ENCODE measurements around the gene MARVELD2.
A peak's percentile ranks its signal among the peaks of the same experiment; 100 is the strongest.

DNA sequence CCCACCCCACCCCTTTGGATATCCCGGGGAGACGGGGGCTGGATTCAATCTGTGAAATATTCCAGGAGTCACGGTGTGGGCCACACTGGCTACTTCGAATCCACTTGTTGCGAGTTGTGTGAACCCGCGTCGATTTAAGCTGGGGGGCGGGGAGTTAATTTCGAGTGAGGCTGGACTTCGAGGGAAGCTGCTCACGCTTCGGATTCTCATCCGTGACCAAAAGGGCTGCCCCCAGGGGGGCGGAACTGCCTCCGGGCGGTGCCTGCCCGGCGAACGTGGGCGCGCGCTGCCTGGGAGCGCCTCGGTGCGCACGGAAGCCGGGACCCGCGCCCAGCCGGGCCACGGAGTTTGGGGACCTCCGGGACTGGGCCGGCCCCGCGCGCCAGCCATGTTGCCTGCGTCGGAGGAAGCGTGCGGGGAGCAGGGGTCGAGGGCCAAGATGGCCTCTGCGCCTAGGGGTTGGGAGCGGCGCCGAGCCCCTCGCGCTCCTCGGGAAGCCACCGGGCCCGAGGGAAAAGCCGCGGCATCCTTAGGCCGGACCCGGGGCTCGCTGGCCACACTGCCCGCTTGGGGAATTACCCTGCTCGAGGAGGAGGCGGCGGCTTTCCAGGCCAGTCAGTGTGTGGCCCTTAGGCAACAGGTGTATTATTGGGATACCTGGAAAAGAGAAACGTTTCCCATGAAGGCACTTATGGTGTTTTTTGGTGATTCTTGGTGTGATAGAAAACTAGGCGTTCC lies 78.6 kb downstream of the MARVELD2 start:
- TF ChIP-seq, protein P1, sequence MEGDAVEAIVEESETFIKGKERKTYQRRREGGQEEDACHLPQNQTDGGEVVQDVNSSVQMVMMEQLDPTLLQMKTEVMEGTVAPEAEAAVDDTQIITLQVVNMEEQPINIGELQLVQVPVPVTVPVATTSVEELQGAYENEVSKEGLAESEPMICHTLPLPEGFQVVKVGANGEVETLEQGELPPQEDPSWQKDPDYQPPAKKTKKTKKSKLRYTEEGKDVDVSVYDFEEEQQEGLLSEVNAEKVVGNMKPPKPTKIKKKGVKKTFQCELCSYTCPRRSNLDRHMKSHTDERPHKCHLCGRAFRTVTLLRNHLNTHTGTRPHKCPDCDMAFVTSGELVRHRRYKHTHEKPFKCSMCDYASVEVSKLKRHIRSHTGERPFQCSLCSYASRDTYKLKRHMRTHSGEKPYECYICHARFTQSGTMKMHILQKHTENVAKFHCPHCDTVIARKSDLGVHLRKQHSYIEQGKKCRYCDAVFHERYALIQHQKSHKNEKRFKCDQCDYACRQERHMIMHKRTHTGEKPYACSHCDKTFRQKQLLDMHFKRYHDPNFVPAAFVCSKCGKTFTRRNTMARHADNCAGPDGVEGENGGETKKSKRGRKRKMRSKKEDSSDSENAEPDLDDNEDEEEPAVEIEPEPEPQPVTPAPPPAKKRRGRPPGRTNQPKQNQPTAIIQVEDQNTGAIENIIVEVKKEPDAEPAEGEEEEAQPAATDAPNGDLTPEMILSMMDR (IDR thresholded peaks at IDR 0.05), result no peak
- TF ChIP-seq POLR2A (IDR thresholded peaks at IDR 0.05), result peak; percentile 27
